K562 (cell line): ENCODE data around the gene DKKL1. TPM values are rescaled to one million over a fixed set of nuclear protein-coding genes. Genes with fewer than 3 reads are reported as not detected.

ENCODE experiments used
- DMBX1 ChIP-seq: fragments of 250-450 bp; sonication (Bioruptor Pico); IDR thresholded peaks from 2 replicates; pipeline ENCODE4 v1.8.0; 2022; ENCODE audit warnings: inconsistent platforms, mild to moderate bottlenecking, moderate library complexity, borderline replicate concordance
- EHMT2 ChIP-seq: fragments of 450-650 bp; IDR thresholded peaks from 2 replicates; pipeline ENCODE4 v1.6.1; 2018; ENCODE audit warnings: antibody characterized with exemption
- JUND ChIP-seq, 2 experiments: IDR thresholded peaks; 2 replicates in 1 of 2; 3 replicates in 1 of 2; pipeline ENCODE4 v1.6.1; 2011; ENCODE audit warnings: borderline replicate concordance in 2 of 2, low read depth in 2 of 2, low read length in 2 of 2, improper control_type of control experiment in 1 of 2, missing biosample characterization in 1 of 2, missing genetic modification characterization in 1 of 2, missing genetic modification reagents in 1 of 2
- KLF10 ChIP-seq: fragments of 250-450 bp; sonication (Bioruptor Pico); IDR thresholded peaks from 2 replicates; pipeline ENCODE4 v1.6.1; 2021; ENCODE audit warnings: matching md5 sums
- L3MBTL2 ChIP-seq: fragments of 450-650 bp; IDR thresholded peaks from 2 replicates; pipeline ENCODE4 v1.6.1; 2016; ENCODE audit warnings: mild to moderate bottlenecking, moderate library complexity
- MBD2 ChIP-seq: sonication (generic); IDR thresholded peaks from 2 replicates; pipeline ENCODE4 v1.6.1; 2016; ENCODE audit warnings: low read depth, borderline replicate concordance
- MCM3 ChIP-seq: fragments of 450-650 bp; IDR thresholded peaks from 2 replicates; pipeline ENCODE4 v1.6.1; 2016
- POLR3G ChIP-seq: IDR thresholded peaks from 2 replicates; pipeline ENCODE4 v1.6.1; 2011; ENCODE audit not compliant: insufficient read length, insufficient replicate concordance; ENCODE audit errors: extremely low read depth
- SETDB1 ChIP-seq: IDR thresholded peaks from one replicate; pipeline ENCODE4 v1.6.1; 2012; ENCODE audit warnings: low read length, control low read depth, inconsistent platforms
- SIN3A ChIP-seq, 2 experiments: fragments of 150-350 bp in 1 of 2; IDR thresholded peaks; 2 replicates each; pipeline ENCODE4 v1.6.1; 2011 to 2016; ENCODE audit warnings: borderline replicate concordance in 2 of 2, low read depth in 2 of 2, low read length in 2 of 2, mild to moderate bottlenecking in 2 of 2, moderate library complexity in 2 of 2; ENCODE audit not compliant: control insufficient read depth in 1 of 2
- STAT5A ChIP-seq: IDR thresholded peaks from 2 replicates; pipeline ENCODE4 v1.6.1; 2012; ENCODE audit warnings: low read length, inconsistent platforms, borderline replicate concordance
- XRCC3 ChIP-seq: fragments of 450-650 bp; IDR thresholded peaks from 2 replicates; pipeline ENCODE4 v1.6.1; 2017; ENCODE audit warnings: mild to moderate bottlenecking, moderate library complexity
- ZFPM2 ChIP-seq: fragments of 250-450 bp; sonication (Bioruptor Pico); IDR thresholded peaks from 2 replicates; pipeline ENCODE4 v1.5.1; 2022; ENCODE audit warnings: mild to moderate bottlenecking
- ZNF24 ChIP-seq: fragments of 450-650 bp; IDR thresholded peaks from 2 replicates; pipeline ENCODE4 v1.6.1; 2016
- ZNF644 ChIP-seq: fragments of 200-800 bp; sonication (Bioruptor generic); IDR thresholded peaks from 2 replicates; pipeline ENCODE4 v1.6.1; 2016; ENCODE audit warnings: low read depth, missing genetic modification characterization, missing compliant biosample characterization
- polyA plus RNA-seq, 8 experiments: library from polyadenylated mRNA; depleted of rRNA in 4 of 8; stranded (reverse) in 5 of 8; unstranded in 3 of 8; fragments of >200 nt; fragmentation: Nextera tagmentation in 2 of 8; fragmentation: Illumina TruSeq in 1 of 8; extraction: Ambion mirVana in 2 of 8; extraction: Trizol in 1 of 8; gene quantifications; 2 replicates each; pipeline versions ENCODE4 v1.2.1 to v1.2.3, GENCODE V29; 2011 to 2014; ENCODE audit warnings: inconsistent platforms in 1 of 8, missing spikeins in 1 of 8
- total RNA-seq, 7 experiments: library from RNA; depleted of rRNA in 6 of 7; stranded (reverse); fragments of >200 nt in 6 of 7; fragmentation: Illumina TruSeq in 2 of 7; extraction: Trizol in 2 of 7; gene quantifications; 2 replicates each; pipeline versions ENCODE4 v1.2.1 to v1.2.3, GENCODE V29; 2011 to 2021; ENCODE audit warnings: low replicate concordance in 1 of 7
- TF ChIP-seq, protein P1 (sequence below): fragments of 250-450 bp; sonication (Bioruptor Pico); IDR thresholded peaks from 2 replicates; pipeline ENCODE4 v1.4.0; 2020; ENCODE audit warnings: mild to moderate bottlenecking
- TF ChIP-seq, protein P2 (sequence below): fragments of 200-800 bp; sonication (Bioruptor generic); IDR thresholded peaks from 2 replicates; pipeline ENCODE4 v1.6.1; 2017; ENCODE audit warnings: missing genetic modification characterization, missing compliant biosample characterization
- TF ChIP-seq, protein P3 (sequence below): sonication (generic); IDR thresholded peaks from 2 replicates; pipeline ENCODE4 v1.6.1; 2016
- TF ChIP-seq, protein P4 (sequence below): fragments of 250-450 bp; sonication (Bioruptor Pico); IDR thresholded peaks from 2 replicates; pipeline ENCODE4 v1.8.0; 2022; ENCODE audit warnings: moderate library complexity, mild to moderate bottlenecking, inconsistent platforms

Gene DKKL1
- total and polyA plus RNA-seq, 9 of the 15 experiments (the other 6 are each of a cell fraction or from before 2014, with no cell fraction given), result 0.15 to 1.7 (median 0.52) TPM

DNA sequence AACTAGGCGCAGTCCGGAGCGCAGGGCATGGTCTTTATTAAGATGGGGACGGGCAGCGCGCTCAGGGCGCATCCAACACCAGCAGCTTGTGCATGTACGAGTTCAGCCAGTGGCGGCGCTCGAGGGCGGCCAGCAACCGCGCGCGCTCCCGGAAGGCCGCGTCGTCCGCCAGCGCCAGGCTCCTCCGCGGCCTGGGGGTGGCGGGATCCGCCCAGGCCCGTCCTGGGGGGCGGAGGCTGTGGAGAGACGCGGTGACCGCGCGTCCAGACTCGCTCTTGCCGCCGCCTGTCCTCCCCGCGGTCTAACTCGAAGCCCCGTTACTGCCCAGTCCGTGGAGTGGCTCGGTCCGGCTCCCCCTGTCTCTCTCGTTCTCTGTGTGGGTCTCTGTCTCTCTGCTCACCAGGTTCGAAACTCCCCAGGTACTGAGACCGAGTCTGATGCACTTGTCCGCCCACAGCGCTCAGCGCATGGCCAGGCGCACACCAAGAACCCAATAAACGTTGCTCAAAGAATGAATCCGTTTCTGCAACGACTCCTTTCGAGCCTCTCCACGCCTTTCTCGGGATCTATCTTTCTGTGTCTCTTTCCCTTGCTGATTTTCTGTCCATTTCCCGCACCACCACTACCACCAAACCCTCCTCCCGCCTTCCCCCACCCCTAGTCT is 58.9 kb downstream of the DKKL1 start (continued):
- TF ChIP-seq SETDB1 (no peak), JUND (IDR thresholded peaks at IDR 0.05; ENCODE audit: borderline replicate concordance, low read depth, low read length) (peak; percentile 9; the same call in 1 of the 2 replicates), JUND (tag; IDR thresholded peaks at IDR 0.05; ENCODE audit: borderline replicate concordance, low read depth, low read length) (no peak), ZNF644 (tag) (no peak), MBD2 (no peak), ZFPM2 (CRISPR knock-in tag) (no peak), EHMT2 (peak; percentile 48; the same call in 1 of the 2 replicates), POLR3G (no peak), KLF10 (CRISPR knock-in tag) (no peak), XRCC3 (no peak), MCM3 (no peak), STAT5A (no peak), SIN3A (IDR thresholded peaks at IDR 0.05; ENCODE audit: borderline replicate concordance in 2 of 2, control insufficient read depth in 1 of 2, low read depth in 2 of 2, low read length in 2 of 2) (no peak), L3MBTL2 (peak; percentile 100), ZNF24 (no peak), DMBX1 (peak; percentile 81)
- TF ChIP-seq, protein P1, sequence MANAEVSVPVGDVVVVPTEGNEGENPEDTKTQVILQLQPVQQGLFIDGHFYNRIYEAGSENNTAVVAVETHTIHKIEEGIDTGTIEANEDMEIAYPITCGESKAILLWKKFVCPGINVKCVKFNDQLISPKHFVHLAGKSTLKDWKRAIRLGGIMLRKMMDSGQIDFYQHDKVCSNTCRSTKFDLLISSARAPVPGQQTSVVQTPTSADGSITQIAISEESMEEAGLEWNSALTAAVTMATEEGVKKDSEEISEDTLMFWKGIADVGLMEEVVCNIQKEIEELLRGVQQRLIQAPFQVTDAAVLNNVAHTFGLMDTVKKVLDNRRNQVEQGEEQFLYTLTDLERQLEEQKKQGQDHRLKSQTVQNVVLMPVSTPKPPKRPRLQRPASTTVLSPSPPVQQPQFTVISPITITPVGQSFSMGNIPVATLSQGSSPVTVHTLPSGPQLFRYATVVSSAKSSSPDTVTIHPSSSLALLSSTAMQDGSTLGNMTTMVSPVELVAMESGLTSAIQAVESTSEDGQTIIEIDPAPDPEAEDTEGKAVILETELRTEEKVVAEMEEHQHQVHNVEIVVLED (CRISPR knock-in tag), result no peak
- TF ChIP-seq, protein P2, sequence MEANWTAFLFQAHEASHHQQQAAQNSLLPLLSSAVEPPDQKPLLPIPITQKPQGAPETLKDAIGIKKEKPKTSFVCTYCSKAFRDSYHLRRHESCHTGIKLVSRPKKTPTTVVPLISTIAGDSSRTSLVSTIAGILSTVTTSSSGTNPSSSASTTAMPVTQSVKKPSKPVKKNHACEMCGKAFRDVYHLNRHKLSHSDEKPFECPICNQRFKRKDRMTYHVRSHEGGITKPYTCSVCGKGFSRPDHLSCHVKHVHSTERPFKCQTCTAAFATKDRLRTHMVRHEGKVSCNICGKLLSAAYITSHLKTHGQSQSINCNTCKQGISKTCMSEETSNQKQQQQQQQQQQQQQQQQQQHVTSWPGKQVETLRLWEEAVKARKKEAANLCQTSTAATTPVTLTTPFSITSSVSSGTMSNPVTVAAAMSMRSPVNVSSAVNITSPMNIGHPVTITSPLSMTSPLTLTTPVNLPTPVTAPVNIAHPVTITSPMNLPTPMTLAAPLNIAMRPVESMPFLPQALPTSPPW (CRISPR knock-in tag), result peak; percentile 71
- TF ChIP-seq, protein P3, sequence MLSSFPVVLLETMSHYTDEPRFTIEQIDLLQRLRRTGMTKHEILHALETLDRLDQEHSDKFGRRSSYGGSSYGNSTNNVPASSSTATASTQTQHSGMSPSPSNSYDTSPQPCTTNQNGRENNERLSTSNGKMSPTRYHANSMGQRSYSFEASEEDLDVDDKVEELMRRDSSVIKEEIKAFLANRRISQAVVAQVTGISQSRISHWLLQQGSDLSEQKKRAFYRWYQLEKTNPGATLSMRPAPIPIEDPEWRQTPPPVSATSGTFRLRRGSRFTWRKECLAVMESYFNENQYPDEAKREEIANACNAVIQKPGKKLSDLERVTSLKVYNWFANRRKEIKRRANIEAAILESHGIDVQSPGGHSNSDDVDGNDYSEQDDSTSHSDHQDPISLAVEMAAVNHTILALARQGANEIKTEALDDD, result no peak
- TF ChIP-seq, protein P4, sequence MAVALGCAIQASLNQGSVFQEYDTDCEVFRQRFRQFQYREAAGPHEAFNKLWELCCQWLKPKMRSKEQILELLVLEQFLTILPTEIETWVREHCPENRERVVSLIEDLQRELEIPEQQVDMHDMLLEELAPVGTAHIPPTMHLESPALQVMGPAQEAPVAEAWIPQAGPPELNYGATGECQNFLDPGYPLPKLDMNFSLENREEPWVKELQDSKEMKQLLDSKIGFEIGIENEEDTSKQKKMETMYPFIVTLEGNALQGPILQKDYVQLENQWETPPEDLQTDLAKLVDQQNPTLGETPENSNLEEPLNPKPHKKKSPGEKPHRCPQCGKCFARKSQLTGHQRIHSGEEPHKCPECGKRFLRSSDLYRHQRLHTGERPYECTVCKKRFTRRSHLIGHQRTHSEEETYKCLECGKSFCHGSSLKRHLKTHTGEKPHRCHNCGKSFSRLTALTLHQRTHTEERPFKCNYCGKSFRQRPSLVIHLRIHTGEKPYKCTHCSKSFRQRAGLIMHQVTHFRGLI (CRISPR knock-in tag), result no peak
